Sigmoid colon (tissue), 4 donors: ENCODE results near the gene RNF157.

Source experiments
- EP300 ChIP-seq, 4 donors: sonication (generic); formaldehyde crosslinking; IDR thresholded peaks; one replicate each; pipeline ENCODE4 v1.6.1; 2017; ENCODE audit warnings: antibody characterized with exemption in 4 of 4
- TF ChIP-seq, protein P1 (sequence below), 4 experiments: fragments of 450-650 bp in 3 of 4; fragments of 200-600 bp in 1 of 4; IDR thresholded peaks; one replicate each; pipeline ENCODE4 v1.5.1; 2016 to 2019; ENCODE audit warnings: antibody characterized with exemption in 4 of 4, mild to moderate bottlenecking in 3 of 4, moderate library complexity in 2 of 4

DNA sequence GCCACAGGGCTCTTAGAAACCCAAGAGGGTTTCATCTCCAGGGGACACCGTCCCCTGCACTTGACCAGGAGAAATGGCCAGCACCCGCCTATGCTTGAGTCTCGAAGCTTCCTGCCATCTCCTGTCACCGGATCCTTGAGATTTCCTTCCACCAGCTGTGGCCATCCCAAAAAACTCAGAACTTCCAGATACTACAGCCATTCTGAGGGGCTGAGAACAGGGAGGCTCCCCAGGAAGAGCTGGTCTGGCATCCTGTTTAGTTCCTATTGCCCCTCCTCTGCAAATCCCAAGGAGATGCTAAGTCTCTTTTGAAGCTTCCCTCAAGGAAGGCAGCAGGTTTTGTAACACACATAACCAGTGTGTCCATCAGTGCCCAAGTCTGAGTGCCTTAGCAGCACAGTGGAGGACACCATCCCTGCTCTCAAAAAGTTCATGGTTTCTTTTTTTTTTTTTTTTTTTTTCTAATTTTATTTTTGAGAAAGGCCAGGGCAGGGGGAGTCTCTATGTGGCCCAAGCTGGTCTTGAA is 26.8 kb upstream of the RNF157 start:
- TF ChIP-seq, protein P1, sequence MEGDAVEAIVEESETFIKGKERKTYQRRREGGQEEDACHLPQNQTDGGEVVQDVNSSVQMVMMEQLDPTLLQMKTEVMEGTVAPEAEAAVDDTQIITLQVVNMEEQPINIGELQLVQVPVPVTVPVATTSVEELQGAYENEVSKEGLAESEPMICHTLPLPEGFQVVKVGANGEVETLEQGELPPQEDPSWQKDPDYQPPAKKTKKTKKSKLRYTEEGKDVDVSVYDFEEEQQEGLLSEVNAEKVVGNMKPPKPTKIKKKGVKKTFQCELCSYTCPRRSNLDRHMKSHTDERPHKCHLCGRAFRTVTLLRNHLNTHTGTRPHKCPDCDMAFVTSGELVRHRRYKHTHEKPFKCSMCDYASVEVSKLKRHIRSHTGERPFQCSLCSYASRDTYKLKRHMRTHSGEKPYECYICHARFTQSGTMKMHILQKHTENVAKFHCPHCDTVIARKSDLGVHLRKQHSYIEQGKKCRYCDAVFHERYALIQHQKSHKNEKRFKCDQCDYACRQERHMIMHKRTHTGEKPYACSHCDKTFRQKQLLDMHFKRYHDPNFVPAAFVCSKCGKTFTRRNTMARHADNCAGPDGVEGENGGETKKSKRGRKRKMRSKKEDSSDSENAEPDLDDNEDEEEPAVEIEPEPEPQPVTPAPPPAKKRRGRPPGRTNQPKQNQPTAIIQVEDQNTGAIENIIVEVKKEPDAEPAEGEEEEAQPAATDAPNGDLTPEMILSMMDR (IDR thresholded peaks at IDR 0.05): no peak
- no peak for TF ChIP-seq EP300 (IDR thresholded peaks at IDR 0.05)
